GM21390 (cell line): ENCODE results near the gene NPHP4.
"Not testable (repeated sequence)": the region's sequence is repeated elsewhere in the genome, so short reads cannot be mapped to it uniquely, and the experiment has no call there.

Experiments used
- ATAC-seq: cut with Tn5 transposase; IDR thresholded peaks from one replicate; pipeline ENCODE4 v1.9.1; 2021; ENCODE audit not compliant: unreplicated experiment

Gene NPHP4

DNA sequence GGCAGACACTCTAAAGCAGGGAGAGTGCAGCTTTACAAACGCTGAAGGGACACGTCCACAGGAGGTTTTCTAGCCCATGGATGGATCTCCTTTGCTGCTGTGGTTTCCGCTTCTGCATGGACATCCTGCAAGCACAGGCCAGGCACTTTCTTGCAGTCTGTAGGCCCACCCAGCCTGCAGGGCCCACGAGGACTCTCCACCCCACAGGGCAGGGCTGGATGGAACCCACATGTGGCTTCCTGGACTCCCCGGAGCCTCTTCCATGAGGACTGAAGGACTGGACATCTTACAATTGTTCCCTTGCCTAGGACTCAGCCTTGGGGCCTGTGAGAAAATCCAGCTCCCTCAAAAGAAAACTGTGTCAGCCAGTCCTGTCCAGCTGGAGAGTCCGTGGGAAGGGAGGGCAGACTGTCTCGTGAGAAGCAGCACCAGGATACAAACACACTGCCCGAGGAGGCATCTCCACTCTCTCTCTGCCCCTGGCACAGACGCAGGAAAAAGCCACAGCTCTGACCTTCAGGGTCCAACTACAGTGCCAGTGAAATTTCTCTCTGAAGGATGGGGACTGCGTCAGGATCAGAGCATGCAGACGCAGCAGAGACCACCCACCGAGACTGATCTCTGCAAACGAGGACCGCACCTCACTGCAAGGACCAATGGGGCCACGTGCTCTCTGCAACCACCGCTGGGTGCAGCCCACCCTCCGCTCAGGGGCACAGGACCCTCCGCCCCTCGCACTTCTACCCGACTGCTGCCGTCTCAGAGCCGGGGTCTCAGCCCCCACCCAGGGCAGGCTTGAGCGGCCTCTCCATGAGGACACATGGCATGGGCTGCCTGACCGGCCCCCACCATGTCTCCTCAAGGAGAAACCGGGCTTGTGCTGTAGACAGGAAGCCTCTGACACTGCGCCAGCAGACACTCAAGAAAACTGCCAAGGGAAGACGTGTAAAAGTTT lies 130.1 kb downstream of the NPHP4 start:
- no peak for ATAC-seq

DNA sequence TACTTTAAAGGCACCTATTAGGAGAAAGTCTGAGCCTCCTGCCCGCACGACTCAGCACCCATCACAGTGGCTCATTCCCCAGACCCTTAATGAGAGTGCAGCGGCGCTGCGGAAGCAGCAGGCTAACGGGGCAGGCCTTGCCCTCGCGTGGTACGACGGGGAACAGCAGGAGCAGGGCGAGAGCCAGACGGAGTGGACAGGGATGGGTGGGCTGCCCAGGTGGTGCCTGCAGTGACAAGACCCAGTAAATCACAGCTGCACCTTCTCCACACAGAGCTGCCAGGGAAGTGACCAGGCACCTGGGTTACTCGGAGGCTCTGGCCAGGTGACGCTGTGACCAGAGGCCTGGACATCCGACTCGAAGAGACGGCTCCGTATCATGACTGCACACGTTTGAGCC lies 131.9 kb downstream of the NPHP4 start:
- ATAC-seq = no peak

DNA sequence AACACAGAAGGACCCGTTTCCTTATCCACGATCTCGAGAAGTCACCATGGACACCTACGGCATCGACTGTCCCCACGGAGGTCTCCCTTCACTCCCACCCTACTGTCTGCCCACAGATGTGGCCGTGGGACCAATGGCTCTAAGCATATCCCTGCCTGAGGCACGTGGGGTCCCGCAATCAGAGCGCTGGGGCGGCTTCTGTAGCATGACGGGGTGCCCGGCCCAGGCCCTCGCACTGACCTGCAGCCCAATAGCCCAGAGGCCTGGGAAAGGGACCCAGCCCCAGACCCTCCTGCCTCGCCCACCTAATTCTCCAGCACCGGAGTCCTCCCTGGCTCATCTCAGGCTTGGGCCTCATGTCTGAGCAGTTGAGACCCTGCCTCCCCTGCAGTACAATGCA lies 132.5 kb downstream of the NPHP4 start:
- ATAC-seq = no peak

DNA sequence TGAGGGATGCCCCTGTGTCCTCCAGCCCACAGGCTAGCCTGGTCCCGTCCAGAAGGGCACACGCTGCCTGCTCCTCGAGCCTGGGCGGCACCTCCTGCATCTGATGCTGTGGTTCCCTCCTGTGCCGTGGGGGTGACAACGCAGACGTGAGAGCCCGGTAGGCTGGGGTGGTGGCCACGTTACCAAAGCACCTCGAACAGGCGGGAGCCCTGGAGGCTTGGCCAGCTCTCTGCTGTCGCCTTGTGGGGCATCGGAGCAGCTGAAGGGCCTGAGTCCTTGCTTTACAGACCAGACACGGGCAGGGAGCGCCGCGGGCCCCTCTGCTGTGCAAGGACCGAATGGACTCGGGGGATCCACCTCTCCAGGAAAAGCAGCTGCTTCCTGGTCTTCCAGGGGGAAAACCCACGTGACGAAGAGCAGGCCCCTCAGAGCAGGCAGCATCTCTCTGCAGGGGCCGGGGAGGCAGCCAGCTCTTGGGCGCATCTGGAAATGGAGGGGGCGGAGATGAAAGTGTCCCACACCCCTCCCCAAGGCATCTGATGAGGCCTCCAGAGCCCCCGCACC lies 133.3 kb downstream of the NPHP4 start:
- no peak for ATAC-seq

DNA sequence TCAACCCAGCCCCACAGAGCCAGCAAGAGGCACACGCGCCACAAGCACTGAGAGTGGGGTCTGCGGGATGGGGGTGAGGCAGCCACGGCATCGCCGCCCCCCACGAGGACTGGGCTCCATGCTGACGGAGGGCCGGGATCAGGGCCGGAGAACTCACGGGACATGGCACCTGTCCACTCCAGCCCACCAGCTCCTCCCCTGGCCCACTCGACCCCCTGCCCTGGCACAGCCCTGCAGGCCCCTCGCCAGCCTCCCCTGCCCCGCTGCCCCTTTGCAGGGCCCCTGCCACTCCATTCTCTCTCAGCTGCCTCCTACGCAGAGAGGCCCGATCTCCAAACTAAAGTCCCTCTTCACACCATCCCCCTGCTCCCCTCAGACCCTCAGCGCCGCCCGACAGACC lies 134.0 kb downstream of the NPHP4 start:
- ATAC-seq = no peak

DNA sequence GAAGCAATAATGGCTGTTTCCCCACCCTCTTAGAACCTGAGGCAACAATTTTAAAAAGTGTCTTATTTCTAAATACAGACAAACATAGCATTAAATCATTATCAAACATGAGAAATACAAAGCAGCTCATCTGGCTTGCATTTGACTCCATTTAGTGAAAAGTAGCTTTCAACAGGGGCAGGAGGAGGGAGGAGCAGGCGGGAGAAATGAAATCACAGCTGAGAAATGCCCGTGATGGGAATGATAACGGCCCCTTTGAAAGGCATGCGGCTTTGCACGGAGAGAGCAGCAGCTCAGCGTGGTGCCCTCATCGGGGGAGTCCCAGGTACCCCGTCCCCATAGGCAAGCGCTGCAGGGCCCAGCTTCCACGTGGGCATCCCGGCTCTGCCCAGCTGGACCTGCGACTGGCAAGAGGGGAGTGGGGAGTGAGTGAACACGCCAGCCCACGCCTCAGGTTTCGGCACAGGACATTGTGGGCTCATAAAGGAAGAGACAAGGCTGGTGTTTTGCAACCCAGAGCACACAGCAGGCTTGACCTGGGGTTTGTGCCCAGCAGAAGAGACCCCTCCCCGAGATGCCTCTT lies 134.6 kb downstream of the NPHP4 start:
- ATAC-seq = no peak

DNA sequence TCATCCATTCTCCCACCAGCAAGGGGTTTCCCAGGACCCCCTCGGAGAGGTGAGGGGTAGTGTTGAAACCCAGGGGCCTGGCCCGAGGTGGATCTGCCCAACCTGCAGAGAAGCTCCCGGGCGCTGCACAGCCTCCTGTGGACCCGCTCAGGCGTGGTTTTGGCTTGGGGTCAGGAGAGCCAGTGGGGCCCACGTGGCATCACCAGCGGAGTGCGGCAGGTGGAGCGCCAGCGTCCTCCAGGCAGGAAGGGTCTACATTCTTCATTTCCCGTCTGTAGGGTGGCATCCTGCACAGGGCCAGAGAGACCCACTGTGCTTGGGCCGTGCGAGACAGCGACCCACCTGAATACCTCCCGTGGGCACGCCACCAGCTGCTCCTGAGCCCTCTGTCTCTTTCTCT lies 135.2 kb downstream of the NPHP4 start:
- ATAC-seq = no peak

DNA sequence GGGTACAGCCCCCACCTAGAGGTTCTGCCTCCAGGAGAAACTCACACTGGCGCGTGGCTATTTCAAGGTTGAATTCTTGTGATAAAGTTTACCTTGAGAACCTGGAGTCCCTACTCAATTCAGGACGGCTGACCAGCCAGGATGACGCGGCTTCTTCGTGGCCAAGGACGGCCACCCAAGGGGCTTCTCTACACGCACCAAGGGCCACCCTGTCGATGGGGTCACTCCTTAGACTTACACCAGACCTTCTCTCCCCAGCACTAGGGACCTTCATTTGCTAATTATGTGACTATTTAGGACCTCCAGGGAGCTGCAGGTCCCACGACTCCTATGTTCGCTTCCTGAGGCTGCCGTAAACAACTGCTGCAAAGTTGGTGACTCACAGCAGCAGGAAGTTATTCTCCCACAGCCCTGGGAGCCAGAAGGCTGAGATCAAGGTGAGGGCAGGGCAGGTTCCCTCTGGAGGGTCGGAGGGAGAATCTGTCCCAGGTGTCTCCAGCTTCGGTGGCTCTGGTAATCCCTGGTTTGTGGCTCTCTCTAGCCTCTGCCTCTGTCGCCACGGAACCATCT lies 135.9 kb downstream of the NPHP4 start:
- ATAC-seq = no peak

DNA sequence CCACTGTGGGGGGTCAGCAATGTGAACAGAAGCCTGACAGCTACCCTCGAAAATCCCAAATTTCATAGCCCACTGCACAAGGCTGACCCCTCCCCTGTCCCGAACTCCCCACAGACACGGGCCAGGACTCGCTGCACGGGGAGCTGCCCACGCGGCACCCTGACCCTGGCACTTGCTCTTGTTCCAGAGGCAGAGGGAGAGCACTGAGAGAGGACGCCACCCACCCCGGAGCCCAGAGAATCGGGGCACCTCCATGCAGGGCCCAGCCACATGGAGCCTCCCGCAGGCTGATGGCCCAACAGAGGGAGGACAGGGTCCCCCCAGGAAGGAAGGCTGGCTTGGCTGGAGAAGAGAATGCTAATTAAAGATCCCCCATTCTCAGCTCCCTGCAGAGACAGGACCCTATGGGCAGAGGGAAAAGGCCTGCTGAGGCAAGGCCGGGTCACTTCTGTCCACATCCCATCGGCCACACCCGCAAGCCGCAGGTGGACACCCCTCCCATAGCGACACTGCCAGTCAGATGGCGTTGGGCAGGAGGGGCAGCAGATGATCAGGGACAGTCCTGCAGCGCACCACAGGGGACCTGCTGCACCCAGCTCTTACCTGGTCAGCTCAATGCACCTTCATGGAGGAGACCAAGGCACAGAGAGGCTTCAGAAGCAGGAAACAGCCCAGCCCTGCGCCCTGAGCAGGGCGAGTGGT lies 136.9 kb downstream of the NPHP4 start:
- ATAC-seq = no peak

DNA sequence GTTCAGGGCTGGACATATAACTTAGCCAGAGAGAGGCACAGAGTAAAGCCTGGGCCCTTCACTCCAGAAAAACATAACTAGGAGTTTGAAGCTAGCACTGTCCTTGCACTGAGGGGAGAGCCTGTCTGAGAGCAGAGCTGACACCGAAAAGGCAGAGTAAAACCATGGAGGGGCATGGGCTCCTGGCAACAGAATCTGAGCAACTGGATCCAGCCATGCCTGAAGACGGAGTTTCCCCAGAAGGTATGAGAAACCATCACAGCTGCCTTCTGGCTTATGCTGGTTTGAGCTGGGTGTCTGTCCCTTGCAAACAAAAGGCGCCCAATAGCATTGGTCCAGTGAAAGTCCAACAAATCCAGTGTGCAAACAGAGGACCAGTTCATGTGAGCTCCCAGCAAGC lies 137.5 kb downstream of the NPHP4 start:
- ATAC-seq = no peak

DNA sequence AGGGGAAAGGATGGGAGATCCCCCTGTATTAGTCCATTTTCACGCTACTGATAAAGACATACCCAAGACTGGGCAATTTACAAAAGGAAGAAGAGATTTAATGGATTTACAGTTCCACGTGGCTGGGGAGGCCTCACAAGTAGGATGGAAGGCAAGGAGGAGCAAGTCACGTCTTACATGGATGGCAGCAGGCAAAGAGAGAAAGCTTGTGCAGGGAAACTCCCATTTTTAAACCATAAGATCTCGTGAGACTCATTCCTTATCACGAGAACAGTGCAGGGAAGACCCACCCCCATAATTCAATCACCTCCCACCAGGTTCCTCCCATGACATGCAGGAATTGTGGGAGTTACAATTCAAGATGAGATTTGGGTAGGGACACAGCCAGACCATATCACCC lies 138.4 kb downstream of the NPHP4 start:
- ATAC-seq = not testable (repeated sequence)

DNA sequence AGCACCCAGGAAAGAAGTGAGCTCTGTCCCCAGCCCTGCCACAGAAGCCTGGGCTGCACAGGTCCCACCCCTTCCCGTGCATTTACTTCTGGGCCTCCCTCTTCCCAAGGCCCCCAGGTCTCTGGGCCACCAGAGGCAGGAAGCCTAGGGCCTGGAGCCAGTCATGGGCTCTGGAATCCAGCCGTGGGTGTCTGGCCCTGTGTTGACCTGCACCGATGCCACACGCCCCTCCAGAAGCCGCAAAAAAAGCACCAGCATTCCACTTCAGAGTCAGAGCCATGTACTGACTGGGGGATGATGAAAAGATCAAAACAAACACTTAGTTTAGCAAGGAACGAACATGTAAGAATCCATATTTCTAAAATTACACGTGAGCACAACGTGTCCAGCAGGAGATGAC lies 141.7 kb downstream of the NPHP4 start:
- ATAC-seq = no peak

DNA sequence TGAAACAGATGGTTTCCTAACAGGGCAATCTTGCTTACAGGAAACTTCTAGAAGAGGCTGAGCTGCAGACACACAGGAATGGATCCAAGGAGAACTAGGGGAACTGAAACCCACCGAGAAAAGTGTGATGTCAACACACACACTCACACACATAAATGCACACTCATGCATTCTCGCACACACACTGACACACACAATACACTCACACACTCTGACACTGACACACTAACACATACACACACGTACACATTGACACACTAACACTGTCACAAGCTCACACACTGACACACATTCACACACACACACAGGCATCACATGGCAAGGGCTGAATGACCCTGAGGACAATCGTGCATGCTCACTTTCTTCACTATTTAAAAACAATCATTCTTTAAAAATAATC lies 142.7 kb downstream of the NPHP4 start:
- no peak for ATAC-seq

DNA sequence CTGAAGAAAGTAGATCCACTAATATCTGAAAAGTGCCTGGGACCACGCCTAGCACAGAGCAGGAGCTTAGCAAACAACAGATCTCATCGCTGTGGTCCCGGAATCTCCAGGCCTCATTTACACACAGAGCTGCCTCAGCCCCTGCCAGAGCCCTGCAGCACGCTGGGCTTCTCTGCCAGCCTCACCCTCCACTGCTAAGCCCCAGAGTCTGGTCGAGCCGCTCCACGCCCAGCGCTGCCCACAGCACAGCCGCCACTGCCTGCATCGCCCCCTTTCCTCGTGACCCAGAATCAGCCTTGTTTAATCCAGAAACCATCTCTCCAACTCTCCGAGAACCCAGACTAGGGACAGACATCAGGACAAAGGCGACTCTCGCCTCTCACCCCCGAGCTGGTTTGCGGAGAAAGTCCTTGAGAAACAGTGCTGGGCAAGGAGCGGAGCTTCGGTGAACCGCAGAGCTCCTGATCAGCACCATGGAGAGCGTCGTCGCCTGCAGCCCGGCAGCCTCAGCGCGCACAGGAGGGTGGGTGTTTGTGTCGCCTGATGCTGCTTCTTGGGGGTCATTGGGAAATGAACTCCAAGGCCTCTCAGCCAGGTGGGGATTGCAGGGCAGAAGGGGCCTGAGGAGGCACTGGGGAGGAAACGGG lies 145.1 kb downstream of the NPHP4 start:
- ATAC-seq = no peak

DNA sequence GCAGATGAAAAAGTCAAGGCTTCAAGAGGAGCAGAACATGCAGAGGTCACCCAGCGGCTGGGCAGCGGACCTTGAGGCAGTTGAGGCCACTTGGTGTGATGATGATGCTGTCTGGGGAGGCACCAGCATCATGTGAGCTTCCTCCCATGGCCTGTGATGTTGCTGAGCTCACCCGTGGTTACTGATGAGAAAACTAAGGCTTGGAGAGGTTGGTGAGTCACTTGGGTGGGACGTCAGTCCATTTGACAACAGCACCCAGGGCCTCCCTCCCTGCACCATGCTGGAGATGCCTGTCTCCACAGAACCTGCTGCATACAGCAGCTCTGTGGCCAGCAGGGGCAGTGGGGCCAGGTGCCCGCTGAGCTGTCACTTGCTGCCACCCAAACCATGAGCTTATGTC lies 146.8 kb downstream of the NPHP4 start:
- ATAC-seq = no peak

DNA sequence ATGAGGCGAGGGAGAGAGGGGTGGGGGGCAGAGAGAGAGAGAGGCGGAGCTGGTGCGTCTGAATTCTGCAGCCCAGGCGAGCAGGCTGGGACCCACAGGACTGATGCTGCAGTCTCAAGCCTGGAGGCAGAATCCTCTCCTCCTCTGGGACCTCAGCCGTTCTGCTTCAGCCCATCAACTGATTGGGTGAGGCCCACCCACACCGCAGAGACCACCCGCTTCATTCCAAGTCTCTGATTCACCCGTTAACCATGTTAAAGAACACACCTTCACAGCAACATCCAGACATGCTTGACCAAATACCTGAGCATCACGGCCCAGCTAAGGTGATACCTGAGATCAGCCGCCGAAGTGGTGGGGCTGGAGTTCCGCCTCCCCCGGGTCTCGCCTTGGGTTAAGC lies 147.8 kb downstream of the NPHP4 start:
- no peak for ATAC-seq

DNA sequence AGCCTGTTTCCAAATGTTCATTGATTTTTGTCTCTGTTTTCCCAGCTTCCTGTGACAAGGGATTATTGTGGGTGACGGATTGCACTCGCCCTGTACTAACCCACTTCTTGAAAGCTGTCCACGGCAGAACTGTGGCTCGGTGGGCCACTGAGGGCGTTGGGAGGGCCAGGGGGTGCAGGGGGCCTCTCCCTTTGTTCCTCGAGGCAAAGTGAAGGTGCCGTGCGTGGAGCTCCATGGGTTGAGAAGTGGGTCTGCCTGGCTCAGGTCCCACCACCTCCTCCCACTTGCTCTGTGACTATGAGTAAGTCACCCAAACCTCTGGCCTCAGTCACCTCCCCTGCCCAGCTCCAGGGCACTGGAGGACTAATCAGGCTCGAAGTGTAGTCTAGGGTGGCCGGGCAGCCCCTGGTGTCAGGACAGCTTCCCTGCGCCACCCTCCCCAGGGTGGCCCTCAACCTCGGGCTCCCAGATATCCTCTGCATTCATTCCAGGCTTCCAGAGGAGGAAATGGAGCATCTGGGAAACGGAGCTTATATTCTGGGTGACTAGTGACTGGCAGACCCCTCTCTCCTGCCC lies 148.6 kb downstream of the NPHP4 start:
- no peak for ATAC-seq

DNA sequence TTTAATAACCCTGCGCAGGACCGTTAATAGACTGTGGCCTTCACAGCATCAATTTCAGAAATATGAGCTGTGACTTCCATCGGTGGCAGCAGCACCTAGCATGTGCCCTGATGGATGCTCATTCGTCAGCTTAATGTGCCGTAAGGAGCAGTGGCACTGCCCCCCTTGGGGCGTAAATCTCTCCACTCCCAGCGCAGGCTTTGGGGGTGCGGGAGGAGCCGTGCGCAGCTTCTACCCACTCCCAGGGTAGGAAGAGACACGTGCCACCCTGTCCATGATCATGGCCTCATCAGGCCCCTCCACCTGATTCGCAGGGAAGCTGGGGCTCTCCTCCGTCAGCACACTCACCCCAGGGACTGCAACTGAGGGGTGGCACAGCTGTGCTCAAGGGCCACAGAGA lies 149.5 kb downstream of the NPHP4 start:
- ATAC-seq = no peak

DNA sequence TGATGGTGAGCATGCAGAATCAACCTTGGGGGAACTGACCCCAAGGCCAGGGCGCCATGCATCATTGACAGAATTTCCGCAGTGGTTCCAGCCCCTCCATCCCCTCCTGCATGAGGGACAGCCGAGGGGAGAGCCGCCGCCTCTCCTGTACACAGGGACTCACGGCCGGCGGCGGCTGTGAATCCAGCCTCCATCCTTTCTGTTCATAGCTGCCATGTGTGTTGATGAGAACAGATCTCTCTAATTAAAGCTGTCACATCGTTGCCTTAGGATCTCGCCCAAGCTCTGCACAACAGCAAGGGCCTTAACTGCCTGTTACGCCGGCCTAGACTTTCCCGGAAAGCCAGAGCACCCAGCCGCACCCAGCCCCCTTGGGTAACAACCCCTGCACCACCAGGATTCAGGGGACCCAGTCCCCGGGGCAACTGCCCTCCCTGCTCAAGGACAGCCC lies 151.6 kb downstream of the NPHP4 start:
- no peak for ATAC-seq

DNA sequence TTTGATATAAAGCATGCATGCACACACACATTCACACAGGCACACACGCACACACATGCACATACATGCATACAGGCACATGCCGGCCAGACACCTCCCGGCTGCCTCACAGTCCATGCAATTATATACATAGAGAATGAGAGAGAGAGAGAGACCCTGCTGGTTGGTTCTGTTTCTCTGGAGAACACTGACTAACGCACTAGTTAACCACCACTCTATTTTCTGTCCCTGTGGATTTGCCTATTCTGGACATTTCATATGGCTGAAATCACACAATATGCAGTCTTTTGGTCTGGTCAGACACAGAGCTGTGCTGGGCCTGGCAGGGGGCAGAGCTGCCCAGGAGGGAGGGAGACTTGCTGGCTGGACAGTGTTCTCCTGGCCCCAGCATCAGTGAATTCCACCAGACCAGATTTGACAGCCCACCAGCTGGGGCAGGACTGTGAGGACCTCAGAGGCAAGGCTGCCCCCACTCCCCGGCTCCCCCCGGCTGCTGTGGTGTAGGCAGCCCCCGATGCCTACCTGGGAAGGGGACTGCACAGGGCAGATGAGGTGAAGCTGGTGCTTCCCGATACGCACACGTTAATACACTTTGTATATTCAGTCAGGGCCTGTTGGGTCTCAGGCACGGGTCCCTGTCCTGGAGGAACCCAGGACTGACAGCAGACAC lies 152.2 kb downstream of the NPHP4 start:
- ATAC-seq = no peak
